SK-N-SH (cell line): ENCODE measurements around the gene ZNF334. TPM values are rescaled to one million over a fixed set of nuclear protein-coding genes. Genes with fewer than 3 reads are reported as not detected.

Experiments used
- CTCF ChIA-PET: fragments of 300-600, 350-600 bp; formaldehyde crosslinking; extraction: SDS; loops from one replicate; lab custom pipeline; 2021; lab: Yijun Ruan, JAX
- POLR2A ChIA-PET: fragments of 350-600 bp; sonication (Branson Sonifier 250); formaldehyde crosslinking; extraction: SDS; loops from one replicate; lab custom pipeline; 2020; ENCODE audit warnings: antibody characterized with exemption, inconsistent platforms; lab: Yijun Ruan, JAX
- DNase-seq: peaks from one replicate; pipeline ENCODE4 v3.0.0; 2012
- H2AFZ ChIP-seq: fragments of 200-600 bp; sonication (generic); 2 replicates; pipeline ENCODE4 v1.8.1; 2016; ENCODE audit warnings: antibody characterized with exemption, mild to moderate bottlenecking, low read depth
- H3F3A ChIP-seq: fragments of 200-600 bp; sonication (generic); replicated peaks from 2 replicates; pipeline ENCODE3; 2016; ENCODE audit warnings: antibody characterized with exemption, mild to moderate bottlenecking; ENCODE audit not compliant: insufficient read depth
- H3K27ac ChIP-seq, 2 experiments: fragments of 200-500 bp in 1 of 2; fragments of 200-600 bp in 1 of 2; sonication (Bioruptor generic) in 1 of 2; sonication (generic), shearing (Covaris generic) in 1 of 2; 2 replicates each; pipeline versions ENCODE4 v1.5.1 to v1.6.1; 2014 to 2016; ENCODE audit warnings: low read depth in 2 of 2, inconsistent platforms in 1 of 2, low read length in 1 of 2, mild to moderate bottlenecking in 1 of 2, mixed read lengths in 1 of 2
- H3K27me3 ChIP-seq: fragments of 200-600 bp; sonication (generic), shearing (Covaris generic); 2 replicates; pipeline ENCODE4 v1.6.1; 2016; ENCODE audit warnings: mixed run types; ENCODE audit not compliant: insufficient read depth
- H3K36me3 ChIP-seq, 2 experiments: fragments of 200-500 bp in 1 of 2; fragments of 200-600 bp in 1 of 2; sonication (Bioruptor generic) in 1 of 2; sonication (generic) in 1 of 2; replicated peaks in 1 of 2; 2 replicates each; pipeline versions ENCODE3 to v1.5.1; 2014 to 2016; ENCODE audit warnings: low read length in 1 of 2, mild to moderate bottlenecking in 1 of 2; ENCODE audit not compliant: insufficient read depth in 2 of 2, control insufficient read depth in 1 of 2
- H3K4me1 ChIP-seq, 2 experiments: fragments of 200-500 bp in 1 of 2; fragments of 200-600 bp in 1 of 2; sonication (Bioruptor generic) in 1 of 2; sonication (generic), shearing (Covaris generic) in 1 of 2; 2 replicates each; pipeline versions ENCODE4 v1.5.1 to v1.6.1; 2014 to 2016; ENCODE audit warnings: low read depth in 1 of 2, low read length in 1 of 2, mixed run types in 1 of 2; ENCODE audit not compliant: insufficient read depth in 2 of 2, control insufficient read depth in 1 of 2
- H3K4me2 ChIP-seq: fragments of 200-600 bp; sonication (generic), shearing (Covaris generic); 2 replicates; pipeline ENCODE4 v1.6.1; 2017; ENCODE audit warnings: mixed run types
- H3K4me3 ChIP-seq, 2 experiments: fragments of 200-500 bp in 1 of 2; fragments of 200-600 bp in 1 of 2; sonication (Bioruptor generic) in 1 of 2; sonication (generic), shearing (Covaris generic) in 1 of 2; 2 replicates each; pipeline versions ENCODE4 v1.5.1 to v1.8.1; 2014 to 2016; ENCODE audit warnings: low read depth in 2 of 2, inconsistent platforms in 1 of 2, low read length in 1 of 2, mild to moderate bottlenecking in 1 of 2, mixed read lengths in 1 of 2, moderate library complexity in 1 of 2
- H3K79me2 ChIP-seq: fragments of 200-600 bp; sonication (generic); 2 replicates; pipeline ENCODE4 v1.8.1; 2017; ENCODE audit warnings: mild to moderate bottlenecking; ENCODE audit not compliant: insufficient read depth
- H3K9ac ChIP-seq: fragments of 200-600 bp; sonication (generic); 2 replicates; pipeline ENCODE4 v1.6.1; 2017; ENCODE audit warnings: mixed run types
- H3K9me2 ChIP-seq: fragments of 200-600 bp; sonication (generic); 2 replicates; pipeline ENCODE4 v1.6.1; 2017; ENCODE audit warnings: mixed run types
- H3K9me3 ChIP-seq: fragments of 200-600 bp; sonication (generic); 2 replicates; pipeline ENCODE4 v1.6.1; 2017; ENCODE audit warnings: mixed run types, mild to moderate bottlenecking, moderate library complexity
- H4K20me1 ChIP-seq: fragments of 200-600 bp; sonication (generic); 2 replicates; pipeline ENCODE4 v1.6.1; 2017; ENCODE audit warnings: mild to moderate bottlenecking, mixed run types; ENCODE audit not compliant: insufficient read depth
- CHD2 ChIP-seq: fragments of 150-350 bp; IDR thresholded peaks from 2 replicates; pipeline ENCODE4 v1.6.1; 2018; ENCODE audit warnings: low read length; ENCODE audit not compliant: partially characterized antibody
- ELF1 ChIP-seq: IDR thresholded peaks from 2 replicates; pipeline ENCODE4 v1.4.0; 2012
- EP300 ChIP-seq, 2 experiments: IDR thresholded peaks; 2 replicates each; pipeline versions ENCODE4 v1.4.0 to v1.6.1; 2012; ENCODE audit warnings: borderline replicate concordance in 1 of 2, low read depth in 1 of 2, low read length in 1 of 2
- EZH2phosphoT487 ChIP-seq: fragments of 200-600 bp; sonication (generic); IDR thresholded peaks from 2 replicates; pipeline ENCODE4 v1.6.1; 2017; ENCODE audit warnings: low read depth, mixed run types, mild to moderate bottlenecking, antibody characterized with exemption, moderate library complexity, borderline replicate concordance
- FOXJ3 ChIP-seq: sonication (generic); formaldehyde crosslinking; IDR thresholded peaks from 2 replicates; pipeline ENCODE4 v1.5.1; 2020; ENCODE audit warnings: mild to moderate bottlenecking, missing genetic modification reagents
- FOXM1 ChIP-seq: IDR thresholded peaks from 2 replicates; pipeline ENCODE4 v1.4.0; 2012; ENCODE audit warnings: low read depth, mild to moderate bottlenecking
- GABPA ChIP-seq: IDR thresholded peaks from 2 replicates; pipeline ENCODE4 v1.4.0; 2012; ENCODE audit warnings: low read depth, mild to moderate bottlenecking
- MEF2A ChIP-seq: IDR thresholded peaks from 2 replicates; pipeline ENCODE4 v1.4.0; 2012; ENCODE audit warnings: low read depth, borderline replicate concordance
- POLR2AphosphoS5 ChIP-seq: IDR thresholded peaks from 2 replicates; pipeline ENCODE4 v1.6.1; 2012; ENCODE audit warnings: low read depth, low read length
- RAD21 ChIP-seq: IDR thresholded peaks from 2 replicates; pipeline ENCODE4 v1.6.1; 2012; ENCODE audit warnings: mild to moderate bottlenecking, low read length
- RCOR1 ChIP-seq: fragments of 150-350 bp; IDR thresholded peaks from 2 replicates; pipeline ENCODE4 v1.6.1; 2017; ENCODE audit warnings: antibody characterized with exemption, low read length
- REST ChIP-seq: IDR thresholded peaks from 2 replicates; pipeline ENCODE4 v1.6.1; 2012; ENCODE audit warnings: mild to moderate bottlenecking, low read depth, low read length, moderate library complexity
- RXRA ChIP-seq: IDR thresholded peaks from 2 replicates; pipeline ENCODE4 v1.4.0; 2012; ENCODE audit warnings: low read depth, mild to moderate bottlenecking, borderline replicate concordance
- TCF12 ChIP-seq: IDR thresholded peaks from 2 replicates; pipeline ENCODE4 v1.4.0; 2012
- TEAD4 ChIP-seq: IDR thresholded peaks from 2 replicates; pipeline ENCODE4 v1.4.0; 2012; ENCODE audit warnings: mild to moderate bottlenecking, borderline replicate concordance; ENCODE audit not compliant: insufficient read depth
- WGBS: methylation state at CpG from one replicate; pipeline ENCODE4 v1.1.6; 2017; ENCODE audit warnings: low lambda C conversion rate; 5-methylcytosine and 5-hydroxymethylcytosine counted together
- polyA plus RNA-seq, 3 experiments: library from polyadenylated mRNA; depleted of rRNA; stranded (reverse); fragments of >200 nt; gene quantifications; 2 replicates each; pipeline ENCODE4 v1.2.3, GENCODE V29; 2012
- TF ChIP-seq, protein P1 (sequence below): IDR thresholded peaks from 2 replicates; pipeline ENCODE4; 2012
- TF ChIP-seq, protein P2 (sequence below): fragments of 150-350 bp; IDR thresholded peaks from 2 replicates; pipeline ENCODE4 v1.6.1; 2017; ENCODE audit warnings: antibody characterized with exemption, low read length, low read depth, borderline replicate concordance
- TF ChIP-seq, protein P3 (sequence below): IDR thresholded peaks from 2 replicates; pipeline ENCODE4 v1.4.0; 2012; ENCODE audit warnings: low read depth

Gene ZNF334
- polyA plus RNA-seq, 1 of the 3 experiments (the other 2 are of a cell fraction) = 4.5 TPM

DNA sequence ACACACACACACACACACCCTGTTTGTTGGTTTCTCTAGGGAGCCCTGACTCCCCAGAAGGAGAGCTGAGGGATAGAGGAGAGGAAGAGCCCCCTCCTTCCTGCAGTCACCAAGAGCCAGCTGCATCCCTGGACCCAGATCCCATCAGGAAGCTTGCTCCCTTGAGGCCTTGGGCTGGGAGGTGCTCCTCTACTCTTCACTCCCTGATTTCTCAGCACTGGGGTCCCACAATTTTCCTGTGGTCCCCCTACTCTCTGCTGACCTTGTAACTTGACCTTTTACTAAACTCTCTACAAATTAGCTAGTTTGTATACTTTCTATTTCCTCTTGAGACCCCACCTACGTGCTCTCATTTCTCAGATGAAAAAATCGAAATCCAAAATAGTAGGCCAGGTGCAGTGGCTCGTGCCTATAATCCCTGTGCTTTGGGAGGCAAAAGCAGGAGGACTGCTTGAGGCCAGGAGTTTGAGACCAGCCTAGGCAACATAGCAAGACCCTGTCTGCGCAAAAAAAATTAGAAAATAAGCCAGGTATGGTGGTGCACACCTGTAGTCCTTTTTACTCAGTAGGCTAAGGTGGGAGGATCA lies 42.1 kb upstream of the ZNF334 start:
- Histone ChIP-seq H2AFZ (no peak overlapping the region), H3K4me3 (no peak overlapping the region), H3K27me3 (no peaks in the 10 kb centered on the region; the same call in 1 of the 2 replicates), H3K4me1 (peaks cover 0 to 4% of the 10 kb centered on the region in 2 experiments; a peak in 1 of 4 replicates), H3K9ac (no peak overlapping the region), H4K20me1 (no peaks in the 10 kb centered on the region), H3F3A (no peaks in the 10 kb centered on the region), H3K9me2 (no peaks in the 10 kb centered on the region), H3K9me3 (no peaks in the 10 kb centered on the region), H3K79me2 (no peaks in the 10 kb centered on the region), H3K4me2 (no peak overlapping the region), H3K36me3 (no peaks in the 10 kb centered on the region), H3K27ac (no peak overlapping the region)
- TF ChIP-seq, protein P1, sequence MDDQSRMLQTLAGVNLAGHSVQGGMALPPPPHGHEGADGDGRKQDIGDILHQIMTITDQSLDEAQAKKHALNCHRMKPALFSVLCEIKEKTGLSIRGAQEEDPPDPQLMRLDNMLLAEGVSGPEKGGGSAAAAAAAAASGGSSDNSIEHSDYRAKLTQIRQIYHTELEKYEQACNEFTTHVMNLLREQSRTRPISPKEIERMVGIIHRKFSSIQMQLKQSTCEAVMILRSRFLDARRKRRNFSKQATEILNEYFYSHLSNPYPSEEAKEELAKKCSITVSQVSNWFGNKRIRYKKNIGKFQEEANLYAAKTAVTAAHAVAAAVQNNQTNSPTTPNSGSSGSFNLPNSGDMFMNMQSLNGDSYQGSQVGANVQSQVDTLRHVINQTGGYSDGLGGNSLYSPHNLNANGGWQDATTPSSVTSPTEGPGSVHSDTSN = no peak
- TF ChIP-seq, protein P2, sequence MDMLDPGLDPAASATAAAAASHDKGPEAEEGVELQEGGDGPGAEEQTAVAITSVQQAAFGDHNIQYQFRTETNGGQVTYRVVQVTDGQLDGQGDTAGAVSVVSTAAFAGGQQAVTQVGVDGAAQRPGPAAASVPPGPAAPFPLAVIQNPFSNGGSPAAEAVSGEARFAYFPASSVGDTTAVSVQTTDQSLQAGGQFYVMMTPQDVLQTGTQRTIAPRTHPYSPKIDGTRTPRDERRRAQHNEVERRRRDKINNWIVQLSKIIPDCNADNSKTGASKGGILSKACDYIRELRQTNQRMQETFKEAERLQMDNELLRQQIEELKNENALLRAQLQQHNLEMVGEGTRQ = no peak
- TF ChIP-seq TCF12 = no peak
- TF ChIP-seq TEAD4 = no peak
- no peak for TF ChIP-seq EZH2phosphoT487
- no peak for TF ChIP-seq RCOR1
- TF ChIP-seq POLR2AphosphoS5 = no peak
- TF ChIP-seq GABPA = no peak
- TF ChIP-seq REST = no peak
- no peak for TF ChIP-seq EP300 (IDR thresholded peaks at IDR 0.05; ENCODE audit: borderline replicate concordance in 1 of 2, low read depth in 1 of 2, low read length in 1 of 2)
- DNase-seq = no peak
- POLR2A ChIA-PET = no interaction called here
- 24% methylated on average over 4 of the region's 4 CpGs for WGBS
- CTCF ChIA-PET = interaction anchor here (1.0 to 9.0 kb wide), 2 partner anchors 31 to 126 kb away, joined by 4 to 102 read pairs; no protein-coding TSS in a partner anchor

GRCh38 chr20:46554828-46555227 lies 41.5 kb upstream of the ZNF334 start:
- ChIA-PET CTCF (interaction anchor here (1.0 to 9.0 kb wide), 3 partner anchors 8 to 127 kb away, joined by 4 to 102 read pairs (median 4); no protein-coding TSS in a partner anchor), POLR2A (no interaction called here)
- H2AFZ ChIP-seq = no peak overlapping the region
- no peak for DNase-seq
- H3K4me2 ChIP-seq = no peak overlapping the region
- no peaks in the 10 kb centered on the region for H3F3A ChIP-seq
- WGBS = 59% methylated on average over 3 of the region's 3 CpGs
- H3K27ac ChIP-seq = no peak overlapping the region
- no peaks in the 10 kb centered on the region for H3K9me3 ChIP-seq
- no peak overlapping the region for H3K9ac ChIP-seq
- H3K79me2 ChIP-seq = no peaks in the 10 kb centered on the region
- no peaks in the 10 kb centered on the region for H3K9me2 ChIP-seq
- no peaks in the 10 kb centered on the region for H4K20me1 ChIP-seq
- no peaks in the 10 kb centered on the region for H3K36me3 ChIP-seq
- no peak overlapping the region for H3K4me3 ChIP-seq
- H3K27me3 ChIP-seq = no peaks in the 10 kb centered on the region; the same call in 1 of the 2 replicates
- peaks cover 0 to 4% of the 10 kb centered on the region in 2 experiments; a peak in 1 of 4 replicates for H3K4me1 ChIP-seq
- TF ChIP-seq FOXJ3 (CRISPR knock-in tag) (no peak), RXRA (no peak), TEAD4 (no peak), ELF1 (no peak), MEF2A (no peak), RAD21 (no peak), FOXM1 (no peak), CHD2 (no peak)
- TF ChIP-seq, protein P2 = no peak
- TF ChIP-seq, protein P3, sequence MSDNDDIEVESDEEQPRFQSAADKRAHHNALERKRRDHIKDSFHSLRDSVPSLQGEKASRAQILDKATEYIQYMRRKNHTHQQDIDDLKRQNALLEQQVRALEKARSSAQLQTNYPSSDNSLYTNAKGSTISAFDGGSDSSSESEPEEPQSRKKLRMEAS = no peak
